Ascending aorta (tissue), 2 donors: Measurements from ENCODE around the gene RAB11FIP4. TPM values are rescaled to one million over a fixed set of nuclear protein-coding genes. Genes with fewer than 3 reads are reported as not detected.

ENCODE experiments used
- DNase-seq, 2 donors: peaks; one replicate each; pipeline ENCODE4 v3.0.0-alpha.2; 2019; ENCODE audit warnings: low spot score in 2 of 2
- H3K27ac ChIP-seq, 2 donors: fragments of 200-600 bp; sonication (generic); one replicate each; pipeline ENCODE4 v1.5.1; 2016 to 2017; ENCODE audit warnings: mild to moderate bottlenecking in 1 of 2
- H3K27me3 ChIP-seq: fragments of 200-600 bp; sonication (generic); one replicate; pipeline ENCODE4 v1.5.1; 2017
- H3K36me3 ChIP-seq, 2 donors: fragments of 200-600 bp; sonication (generic); one replicate each; pipeline ENCODE4 v1.5.1; 2016
- H3K4me1 ChIP-seq, 2 donors: fragments of 200-600 bp; sonication (generic); one replicate each; pipeline ENCODE4 v1.5.1; 2016 to 2017; ENCODE audit warnings: mild to moderate bottlenecking in 1 of 2
- H3K4me3 ChIP-seq, 2 donors: fragments of 200-600 bp; sonication (generic); one replicate each; pipeline ENCODE4 v1.5.1; 2016 to 2017; ENCODE audit warnings: mild to moderate bottlenecking in 1 of 2
- H3K9me3 ChIP-seq, 2 donors: fragments of 200-600 bp; sonication (generic); one replicate each; pipeline ENCODE4 v1.5.1; 2016
- intact Hi-C: fragments of 100-400 bp; cut with DNase I; formaldehyde crosslinking; loops from one replicate; pipeline ENCODE4 v1.15.1; 2023
- total RNA-seq: library from RNA; depleted of rRNA; stranded (reverse); fragments of >200 nt; gene quantifications from one replicate; pipeline ENCODE4 v1.1.0, GENCODE V29; 2016
- TF ChIP-seq, protein P1 (sequence below), 3 experiments: fragments of 200-600 bp in 2 of 3; fragments of 450-650 bp in 1 of 3; sonication (generic) in 2 of 3; IDR thresholded peaks; one replicate each; pipeline ENCODE4 v1.5.1; 2016 to 2019; ENCODE audit warnings: antibody characterized with exemption in 3 of 3, mild to moderate bottlenecking in 1 of 3, moderate library complexity in 1 of 3

The RAB11FIP4 gene
- total RNA-seq, 1 donor from 2014 or later, result 0.85 TPM

GRCh38 chr17:31574458-31574857, 183.0 kb downstream of the RAB11FIP4 start:
- Histone ChIP-seq H3K36me3 (peaks cover 5 to 8% of the 10 kb centered on the region in 2 donors), H3K27me3 (no peaks in the 10 kb centered on the region), H3K9me3 (no peaks in the 10 kb centered on the region), H3K4me1 (peaks cover 25 to 47% of the 10 kb centered on the region in 2 donors), H3K27ac (peak overlapping the region; percentile 83 to 91), H3K4me3 (no peak overlapping the region)
- TF ChIP-seq, protein P1, sequence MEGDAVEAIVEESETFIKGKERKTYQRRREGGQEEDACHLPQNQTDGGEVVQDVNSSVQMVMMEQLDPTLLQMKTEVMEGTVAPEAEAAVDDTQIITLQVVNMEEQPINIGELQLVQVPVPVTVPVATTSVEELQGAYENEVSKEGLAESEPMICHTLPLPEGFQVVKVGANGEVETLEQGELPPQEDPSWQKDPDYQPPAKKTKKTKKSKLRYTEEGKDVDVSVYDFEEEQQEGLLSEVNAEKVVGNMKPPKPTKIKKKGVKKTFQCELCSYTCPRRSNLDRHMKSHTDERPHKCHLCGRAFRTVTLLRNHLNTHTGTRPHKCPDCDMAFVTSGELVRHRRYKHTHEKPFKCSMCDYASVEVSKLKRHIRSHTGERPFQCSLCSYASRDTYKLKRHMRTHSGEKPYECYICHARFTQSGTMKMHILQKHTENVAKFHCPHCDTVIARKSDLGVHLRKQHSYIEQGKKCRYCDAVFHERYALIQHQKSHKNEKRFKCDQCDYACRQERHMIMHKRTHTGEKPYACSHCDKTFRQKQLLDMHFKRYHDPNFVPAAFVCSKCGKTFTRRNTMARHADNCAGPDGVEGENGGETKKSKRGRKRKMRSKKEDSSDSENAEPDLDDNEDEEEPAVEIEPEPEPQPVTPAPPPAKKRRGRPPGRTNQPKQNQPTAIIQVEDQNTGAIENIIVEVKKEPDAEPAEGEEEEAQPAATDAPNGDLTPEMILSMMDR (IDR thresholded peaks at IDR 0.05), result no peak
- intact Hi-C loops, result loop anchor here (5.0 kb wide), 1 partner anchor 213 kb away; no protein-coding TSS in a partner anchor
- no peak for DNase-seq

- Histone ChIP-seq H3K4me3 (no peak overlapping the region), H3K36me3 (peaks cover 5 to 8% of the 10 kb centered on the region in 2 donors), H3K4me1 (peaks cover 27 to 47% of the 10 kb centered on the region in 2 donors), H3K9me3 (no peaks in the 10 kb centered on the region), H3K27ac (no peak overlapping the region), H3K27me3 (no peaks in the 10 kb centered on the region)
- intact Hi-C loops, result no loop called here
- TF ChIP-seq, protein P1 (IDR thresholded peaks at IDR 0.05), result no peak
- no peak for DNase-seq
Observed at GRCh38 chr17:31575043-31575442, 183.6 kb downstream of the RAB11FIP4 start.

DNA sequence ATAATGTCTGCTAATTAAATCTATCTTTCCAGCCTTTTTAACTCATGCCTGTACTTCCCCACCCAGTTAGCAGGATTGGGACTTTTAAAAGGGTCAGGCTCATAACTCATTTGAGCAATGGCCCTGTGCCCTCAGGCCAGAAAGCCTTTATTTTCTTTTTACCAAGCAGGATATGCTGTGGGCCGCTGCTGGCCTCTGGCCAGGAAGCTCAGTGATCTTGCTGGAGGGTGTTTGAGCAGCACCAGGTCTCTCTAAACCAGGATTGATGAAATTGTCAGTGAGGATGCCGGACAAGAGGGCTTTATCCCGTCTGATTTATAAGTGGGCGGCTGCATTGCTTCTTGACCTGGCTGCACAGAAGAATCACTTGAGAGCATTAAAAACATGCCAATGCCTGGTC, 187.8 kb downstream of the RAB11FIP4 start:
- DNase-seq, result no peak
- no peaks in the 10 kb centered on the region for H3K9me3 ChIP-seq

GRCh38 chr17:31580316-31580705, 188.8 kb downstream of the RAB11FIP4 start:
- DNase-seq, result no peak
- Histone ChIP-seq H3K36me3 (peaks cover 5 to 8% of the 10 kb centered on the region in 2 donors), H3K9me3 (no peaks in the 10 kb centered on the region), H3K4me3 (no peak overlapping the region), H3K27ac (peak overlapping the region; percentile 89), H3K4me1 (peaks cover 22 to 47% of the 10 kb centered on the region in 2 donors), H3K27me3 (no peaks in the 10 kb centered on the region)
- TF ChIP-seq, protein P1 (IDR thresholded peaks at IDR 0.05), result no peak
- intact Hi-C loops, result loop anchor here (1.0 to 5.0 kb wide), 4 partner anchors 9 to 117 kb away; no protein-coding TSS in a partner anchor

More for the DNA sequence above, 187.8 kb downstream of the RAB11FIP4 start:
- intact Hi-C loops, result no loop called here
- no peak overlapping the region for H3K4me3 ChIP-seq
- H3K27ac ChIP-seq, result peak overlapping the region; percentile 89
- no peaks in the 10 kb centered on the region for H3K27me3 ChIP-seq
- TF ChIP-seq, protein P1 (IDR thresholded peaks at IDR 0.05), result no peak
- peaks cover 22 to 47% of the 10 kb centered on the region in 2 donors for H3K4me1 ChIP-seq
- H3K36me3 ChIP-seq, result peaks cover 5 to 8% of the 10 kb centered on the region in 2 donors

GRCh38 chr17:31580706-31581490, 189.4 kb downstream of the RAB11FIP4 start:
- peak overlapping the region; percentile 89 for H3K27ac ChIP-seq
- H3K4me1 ChIP-seq, result peaks cover 22 to 47% of the 10 kb centered on the region in 2 donors
- H3K27me3 ChIP-seq, result no peaks in the 10 kb centered on the region
- intact Hi-C loops, result loop anchor here (1.0 to 5.0 kb wide), 4 partner anchors 10 to 116 kb away; no protein-coding TSS in a partner anchor
- peak; percentile 65 to 90 for DNase-seq
- peak overlapping the region in 1 of 2 donors; percentile 52 for H3K4me3 ChIP-seq
- TF ChIP-seq, protein P1 (IDR thresholded peaks at IDR 0.05), result no peak
- no peaks in the 10 kb centered on the region for H3K9me3 ChIP-seq
- peaks cover 5 to 8% of the 10 kb centered on the region in 2 donors for H3K36me3 ChIP-seq
